Measurements from ENCODE around the gene GNAS. TPM values are rescaled to one million over a fixed set of nuclear protein-coding genes. Genes with fewer than 3 reads are reported as not detected.

Gene GNAS
- total RNA-seq, 4 donors from 2014 or later, result 521 to 893 (median 652) TPM

GRCh38 chr20:58835231-58835630 lies 17.3 kb upstream of the GNAS start:
- TF ChIP-seq POLR2AphosphoS5 (IDR thresholded peaks at IDR 0.05) (no peak), POLR2A (IDR thresholded peaks at IDR 0.05) (no peak), CTCF (IDR thresholded peaks at IDR 0.05) (no peak), EP300 (IDR thresholded peaks at IDR 0.05) (no peak)
- H3K4me1 ChIP-seq, result peaks cover 0 to 14% (median 0%) of the 10 kb centered on the region in 3 donors
- no peaks in the 10 kb centered on the region for H3K9me3 ChIP-seq
- peaks cover 49% of the 10 kb centered on the region for H3K27me3 ChIP-seq
- no peak for ATAC-seq
- no peaks in the 10 kb centered on the region for H3K36me3 ChIP-seq
- WGBS, 2 donors (ENCODE audit: low coverage in 1 of 2), result 53 to 78% methylated on average over 2 of the region's 2 CpGs
- H3K4me3 ChIP-seq, result no peak overlapping the region
- no peak overlapping the region for H3K27ac ChIP-seq

GRCh38 chr20:58836616-58837204 lies 15.8 kb upstream of the GNAS start:
- H3K4me1 ChIP-seq, result peaks cover 0 to 19% (median 0%) of the 10 kb centered on the region in 3 donors
- H3K36me3 ChIP-seq, result no peaks in the 10 kb centered on the region
- no peak overlapping the region for H3K27ac ChIP-seq
- no peak for ATAC-seq
- TF ChIP-seq POLR2A (IDR thresholded peaks at IDR 0.05) (no peak), CTCF (IDR thresholded peaks at IDR 0.05) (no peak), POLR2AphosphoS5 (IDR thresholded peaks at IDR 0.05) (no peak), EP300 (IDR thresholded peaks at IDR 0.05) (no peak)
- no peaks in the 10 kb centered on the region for H3K9me3 ChIP-seq
- WGBS, 2 donors (ENCODE audit: low coverage in 1 of 2), result 81 to 85% methylated on average over 9 to 10 of the region's 10 CpGs
- H3K4me3 ChIP-seq, result no peak overlapping the region
- peaks cover 64% of the 10 kb centered on the region for H3K27me3 ChIP-seq

GRCh38 chr20:58837717-58838116 lies 14.8 kb upstream of the GNAS start:
- TF ChIP-seq POLR2AphosphoS5 (IDR thresholded peaks at IDR 0.05) (no peak), EP300 (IDR thresholded peaks at IDR 0.05) (no peak), CTCF (IDR thresholded peaks at IDR 0.05) (no peak), POLR2A (IDR thresholded peaks at IDR 0.05) (no peak)
- Histone ChIP-seq H3K36me3 (no peaks in the 10 kb centered on the region), H3K9me3 (no peaks in the 10 kb centered on the region), H3K27ac (no peak overlapping the region), H3K4me3 (no peak overlapping the region), H3K27me3 (peaks cover 74% of the 10 kb centered on the region), H3K4me1 (peaks cover 0 to 19% (median 0%) of the 10 kb centered on the region in 3 donors)
- ATAC-seq, result no peak
- no CpG with 5 or more reads among the region's 1 CpG for WGBS, 2 donors (ENCODE audit: low coverage in 1 of 2)

- peaks cover 0 to 19% (median 0%) of the 10 kb centered on the region in 3 donors for H3K4me1 ChIP-seq
- no peak for TF ChIP-seq EP300 (IDR thresholded peaks at IDR 0.05)
- no peak for TF ChIP-seq POLR2AphosphoS5 (IDR thresholded peaks at IDR 0.05)
- TF ChIP-seq CTCF (IDR thresholded peaks at IDR 0.05), result no peak
- TF ChIP-seq POLR2A (IDR thresholded peaks at IDR 0.05), result no peak
- ATAC-seq, result no peak
- H3K9me3 ChIP-seq, result no peaks in the 10 kb centered on the region
- 59 to 80% methylated on average over 1 to 4 of the region's 4 CpGs for WGBS, 2 donors (ENCODE audit: low coverage in 1 of 2)
- no peak overlapping the region for H3K4me3 ChIP-seq
- no peak overlapping the region for H3K27ac ChIP-seq
- no peaks in the 10 kb centered on the region for H3K36me3 ChIP-seq
- peaks cover 79% of the 10 kb centered on the region for H3K27me3 ChIP-seq
These were observed 14.3 kb upstream of the GNAS start for GRCh38 chr20:58838174-58838573.

GRCh38 chr20:58839474-58839874 lies 13.0 kb upstream of the GNAS start:
- H3K27ac ChIP-seq, result no peak overlapping the region
- no CpG with 5 or more reads among the region's 27 CpGs for WGBS, 2 donors (ENCODE audit: low coverage in 1 of 2)
- peak; percentile 25 for ATAC-seq
- H3K4me1 ChIP-seq, result peaks cover 0 to 19% (median 0%) of the 10 kb centered on the region in 3 donors
- H3K9me3 ChIP-seq, result no peaks in the 10 kb centered on the region
- TF ChIP-seq CTCF (IDR thresholded peaks at IDR 0.05) (peak in 3 of 4 experiments; percentile 48 to 64 (median 50)), POLR2AphosphoS5 (IDR thresholded peaks at IDR 0.05) (no peak), POLR2A (IDR thresholded peaks at IDR 0.05) (no peak), EP300 (IDR thresholded peaks at IDR 0.05) (no peak)
- H3K36me3 ChIP-seq, result no peaks in the 10 kb centered on the region
- peaks cover 78% of the 10 kb centered on the region for H3K27me3 ChIP-seq
- peak overlapping the region in 1 of 2 donors; percentile 39 for H3K4me3 ChIP-seq

All from gastroesophageal sphincter (tissue), 4 donors.